ENCODE data around the gene PGAP6.

Gene PGAP6

GRCh38 chr16:381789-382717 lies at the start of gene PGAP6:
TSS of gene PGAP6 (minus strand) at chr16:381978. CDS start at chr16:381821, 157 bp downstream.
- H3K4me1 ChIP-seq (ENCODE audit: control insufficient read depth in 1 of 2, insufficient read depth in 2 of 2, low read length in 2 of 2): peaks cover 17 to 27% of the 10 kb centered on the region in 2 donors

GRCh38 chr16:430904-431303 lies 49.1 kb upstream of the PGAP6 start:
- H3K27ac ChIP-seq (ENCODE audit: low read depth, low read length): no peak overlapping the region
- peaks cover 16 to 17% of the 10 kb centered on the region in 2 donors for H3K4me1 ChIP-seq (ENCODE audit: control insufficient read depth in 1 of 2, insufficient read depth in 2 of 2, low read length in 2 of 2)
- peaks cover 0 to 4% of the 10 kb centered on the region in 2 donors for H3K27me3 ChIP-seq (ENCODE audit: control insufficient read depth in 1 of 2, insufficient read depth in 2 of 2, low read length in 2 of 2)
- no peaks in the 10 kb centered on the region for H3K9me3 ChIP-seq (ENCODE audit: control insufficient read depth in 1 of 2, low read length in 2 of 2)
- no peak overlapping the region for H3K4me3 ChIP-seq (ENCODE audit: low read depth in 1 of 2, low read length in 2 of 2)
- no peak overlapping the region for H3K9ac ChIP-seq (ENCODE audit: low read depth in 1 of 2, low read length in 2 of 2)
- no peaks in the 10 kb centered on the region for H3K36me3 ChIP-seq (ENCODE audit: control insufficient read depth in 1 of 2, insufficient read depth in 2 of 2, low read length in 2 of 2)

More at GRCh38 chr16:381789-382717, at the start of gene PGAP6:
- H3K9me3 ChIP-seq (ENCODE audit: control insufficient read depth in 1 of 2, low read length in 2 of 2): no peaks in the 10 kb centered on the region
- H3K36me3 ChIP-seq (ENCODE audit: control insufficient read depth in 1 of 2, insufficient read depth in 2 of 2, low read length in 2 of 2): peaks cover 0 to 4% of the 10 kb centered on the region in 2 donors
- H3K9ac ChIP-seq (ENCODE audit: low read depth in 1 of 2, low read length in 2 of 2): peak within 1 kb of the TSS; percentile 77 to 81
- peak within 1 kb of the TSS; percentile 56 for H3K27ac ChIP-seq (ENCODE audit: low read depth, low read length)
- peak within 1 kb of the TSS; percentile 80 to 84 for H3K4me3 ChIP-seq (ENCODE audit: low read depth in 1 of 2, low read length in 2 of 2)
- H3K27me3 ChIP-seq (ENCODE audit: control insufficient read depth in 1 of 2, insufficient read depth in 2 of 2, low read length in 2 of 2): no peaks in the 10 kb centered on the region

- peaks cover 0 to 13% of the 10 kb centered on the region in 2 donors for H3K27me3 ChIP-seq (ENCODE audit: control insufficient read depth in 1 of 2, insufficient read depth in 2 of 2, low read length in 2 of 2)
- no peak overlapping the region for H3K27ac ChIP-seq (ENCODE audit: low read depth, low read length)
- peak overlapping the region; percentile 67 to 71 for H3K4me3 ChIP-seq (ENCODE audit: low read depth in 1 of 2, low read length in 2 of 2)
- H3K4me1 ChIP-seq (ENCODE audit: control insufficient read depth in 1 of 2, insufficient read depth in 2 of 2, low read length in 2 of 2): peaks cover 28 to 29% of the 10 kb centered on the region in 2 donors
- peak overlapping the region in 1 of 2 donors; percentile 39 for H3K9ac ChIP-seq (ENCODE audit: low read depth in 1 of 2, low read length in 2 of 2)
- no peaks in the 10 kb centered on the region for H3K9me3 ChIP-seq (ENCODE audit: control insufficient read depth in 1 of 2, low read length in 2 of 2)
- no peaks in the 10 kb centered on the region for H3K36me3 ChIP-seq (ENCODE audit: control insufficient read depth in 1 of 2, insufficient read depth in 2 of 2, low read length in 2 of 2)
These were observed 45.5 kb upstream of the PGAP6 start for GRCh38 chr16:427250-427649.

GRCh38 chr16:426906-427249 lies 45.1 kb upstream of the PGAP6 start:
- peak overlapping the region; percentile 39 to 72 for H3K9ac ChIP-seq (ENCODE audit: low read depth in 1 of 2, low read length in 2 of 2)
- H3K36me3 ChIP-seq (ENCODE audit: control insufficient read depth in 1 of 2, insufficient read depth in 2 of 2, low read length in 2 of 2): no peaks in the 10 kb centered on the region
- H3K27me3 ChIP-seq (ENCODE audit: control insufficient read depth in 1 of 2, insufficient read depth in 2 of 2, low read length in 2 of 2): peaks cover 0 to 13% of the 10 kb centered on the region in 2 donors
- peaks cover 28 to 29% of the 10 kb centered on the region in 2 donors for H3K4me1 ChIP-seq (ENCODE audit: control insufficient read depth in 1 of 2, insufficient read depth in 2 of 2, low read length in 2 of 2)
- H3K9me3 ChIP-seq (ENCODE audit: control insufficient read depth in 1 of 2, low read length in 2 of 2): no peaks in the 10 kb centered on the region
- H3K4me3 ChIP-seq (ENCODE audit: low read depth in 1 of 2, low read length in 2 of 2): peak overlapping the region; percentile 67 to 71
- H3K27ac ChIP-seq (ENCODE audit: low read depth, low read length): no peak overlapping the region

GRCh38 chr16:426115-426905 lies 44.5 kb upstream of the PGAP6 start:
- H3K27ac ChIP-seq (ENCODE audit: low read depth, low read length): peak overlapping the region; percentile 20
- H3K4me1 ChIP-seq (ENCODE audit: control insufficient read depth in 1 of 2, insufficient read depth in 2 of 2, low read length in 2 of 2): peaks cover 28 to 29% of the 10 kb centered on the region in 2 donors
- peak overlapping the region; percentile 67 to 71 for H3K4me3 ChIP-seq (ENCODE audit: low read depth in 1 of 2, low read length in 2 of 2)
- H3K9ac ChIP-seq (ENCODE audit: low read depth in 1 of 2, low read length in 2 of 2): peak overlapping the region; percentile 39 to 72
- H3K27me3 ChIP-seq (ENCODE audit: control insufficient read depth in 1 of 2, insufficient read depth in 2 of 2, low read length in 2 of 2): peaks cover 0 to 13% of the 10 kb centered on the region in 2 donors
- H3K9me3 ChIP-seq (ENCODE audit: control insufficient read depth in 1 of 2, low read length in 2 of 2): no peaks in the 10 kb centered on the region
- H3K36me3 ChIP-seq (ENCODE audit: control insufficient read depth in 1 of 2, insufficient read depth in 2 of 2, low read length in 2 of 2): no peaks in the 10 kb centered on the region

- peak overlapping the region in 1 of 2 donors; percentile 82 for H3K4me3 ChIP-seq (ENCODE audit: low read depth in 1 of 2, low read length in 2 of 2)
- no peaks in the 10 kb centered on the region for H3K36me3 ChIP-seq (ENCODE audit: control insufficient read depth in 1 of 2, insufficient read depth in 2 of 2, low read length in 2 of 2)
- no peaks in the 10 kb centered on the region for H3K9me3 ChIP-seq (ENCODE audit: control insufficient read depth in 1 of 2, low read length in 2 of 2)
- no peak overlapping the region for H3K9ac ChIP-seq (ENCODE audit: low read depth in 1 of 2, low read length in 2 of 2)
- peak overlapping the region; percentile 81 for H3K27ac ChIP-seq (ENCODE audit: low read depth, low read length)
- H3K4me1 ChIP-seq (ENCODE audit: control insufficient read depth in 1 of 2, insufficient read depth in 2 of 2, low read length in 2 of 2): peaks cover 28 to 29% of the 10 kb centered on the region in 2 donors
- H3K27me3 ChIP-seq (ENCODE audit: control insufficient read depth in 1 of 2, insufficient read depth in 2 of 2, low read length in 2 of 2): peaks cover 0 to 13% of the 10 kb centered on the region in 2 donors
These were observed 43.9 kb upstream of the PGAP6 start for GRCh38 chr16:425740-426114.

- Histone ChIP-seq H3K36me3 (ENCODE audit: control insufficient read depth in 1 of 2, insufficient read depth in 2 of 2, low read length in 2 of 2) (no peaks in the 10 kb centered on the region), H3K4me1 (ENCODE audit: control insufficient read depth in 1 of 2, insufficient read depth in 2 of 2, low read length in 2 of 2) (peaks cover 28 to 29% of the 10 kb centered on the region in 2 donors), H3K27me3 (ENCODE audit: control insufficient read depth in 1 of 2, insufficient read depth in 2 of 2, low read length in 2 of 2) (peaks cover 0 to 13% of the 10 kb centered on the region in 2 donors), H3K9ac (ENCODE audit: low read depth in 1 of 2, low read length in 2 of 2) (peak within 1 kb of the TSS; percentile 51 to 72), H3K4me3 (ENCODE audit: low read depth in 1 of 2, low read length in 2 of 2) (peak within 1 kb of the TSS; percentile 78 to 82), H3K9me3 (ENCODE audit: control insufficient read depth in 1 of 2, low read length in 2 of 2) (no peaks in the 10 kb centered on the region), H3K27ac (ENCODE audit: low read depth, low read length) (peak within 1 kb of the TSS; percentile 81)
These were observed 43.4 kb upstream of the PGAP6 start, which contains the start of gene RAB11FIP3 for GRCh38 chr16:425082-425718. TSS of gene RAB11FIP3 (plus strand) at chr16:425649. CDS start at chr16:426007, 358 bp downstream.

- peaks cover 28 to 29% of the 10 kb centered on the region in 2 donors for H3K4me1 ChIP-seq (ENCODE audit: control insufficient read depth in 1 of 2, insufficient read depth in 2 of 2, low read length in 2 of 2)
- H3K36me3 ChIP-seq (ENCODE audit: control insufficient read depth in 1 of 2, insufficient read depth in 2 of 2, low read length in 2 of 2): no peaks in the 10 kb centered on the region
- H3K9me3 ChIP-seq (ENCODE audit: control insufficient read depth in 1 of 2, low read length in 2 of 2): no peaks in the 10 kb centered on the region
- peak overlapping the region; percentile 51 to 72 for H3K9ac ChIP-seq (ENCODE audit: low read depth in 1 of 2, low read length in 2 of 2)
- H3K27ac ChIP-seq (ENCODE audit: low read depth, low read length): peak overlapping the region; percentile 51
- peaks cover 0 to 13% of the 10 kb centered on the region in 2 donors for H3K27me3 ChIP-seq (ENCODE audit: control insufficient read depth in 1 of 2, insufficient read depth in 2 of 2, low read length in 2 of 2)
- H3K4me3 ChIP-seq (ENCODE audit: low read depth in 1 of 2, low read length in 2 of 2): peak overlapping the region; percentile 78 to 82
These were observed 42.9 kb upstream of the PGAP6 start for GRCh38 chr16:424623-425081.

- peaks cover 0 to 13% of the 10 kb centered on the region in 2 donors for H3K27me3 ChIP-seq (ENCODE audit: control insufficient read depth in 1 of 2, insufficient read depth in 2 of 2, low read length in 2 of 2)
- H3K36me3 ChIP-seq (ENCODE audit: control insufficient read depth in 1 of 2, insufficient read depth in 2 of 2, low read length in 2 of 2): no peaks in the 10 kb centered on the region
- H3K4me3 ChIP-seq (ENCODE audit: low read depth in 1 of 2, low read length in 2 of 2): peak overlapping the region; percentile 78 to 82
- H3K9ac ChIP-seq (ENCODE audit: low read depth in 1 of 2, low read length in 2 of 2): peak overlapping the region; percentile 51 to 72
- H3K27ac ChIP-seq (ENCODE audit: low read depth, low read length): peak overlapping the region; percentile 51
- H3K4me1 ChIP-seq (ENCODE audit: control insufficient read depth in 1 of 2, insufficient read depth in 2 of 2, low read length in 2 of 2): peaks cover 28 to 29% of the 10 kb centered on the region in 2 donors
- no peaks in the 10 kb centered on the region for H3K9me3 ChIP-seq (ENCODE audit: control insufficient read depth in 1 of 2, low read length in 2 of 2)
These were observed 42.4 kb upstream of the PGAP6 start for GRCh38 chr16:424033-424622.
